B cell (primary cell): ENCODE data around the gene HOXD12.

ENCODE experiments used
- EZH2 ChIP-seq: IDR thresholded peaks from 2 replicates; pipeline ENCODE4 v1.6.1; 2012; ENCODE audit warnings: borderline replicate concordance, low read depth, mild to moderate bottlenecking, moderate library complexity, low read length; ENCODE audit not compliant: insufficient read depth, poor library complexity, severe bottlenecking
- TF ChIP-seq, protein P1 (sequence below): fragments of 200-600 bp; IDR thresholded peaks from one replicate; pipeline ENCODE4 v1.8.0; 2022; ENCODE audit warnings: antibody characterized with exemption, mild to moderate bottlenecking

DNA sequence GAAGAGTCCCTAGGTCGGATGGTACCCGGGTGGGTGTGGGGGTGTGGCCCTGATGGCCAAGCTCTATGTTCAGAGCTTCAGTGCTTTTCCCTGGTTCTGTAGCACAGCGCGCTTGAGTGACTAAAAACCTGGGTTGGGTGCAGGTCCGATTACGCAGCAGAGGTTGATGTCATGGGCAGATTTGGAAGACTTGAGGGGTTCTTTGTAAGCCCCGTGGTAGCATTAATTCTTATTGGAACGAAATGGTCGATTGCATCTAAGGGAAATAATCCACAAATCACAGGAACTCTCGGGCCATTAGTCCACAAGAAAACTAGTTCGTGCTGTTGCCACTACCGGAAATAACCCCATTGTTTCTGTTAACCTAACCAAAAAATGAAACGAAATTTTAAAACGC is 38.9 kb downstream of the HOXD12 start:
- TF ChIP-seq, protein P1, sequence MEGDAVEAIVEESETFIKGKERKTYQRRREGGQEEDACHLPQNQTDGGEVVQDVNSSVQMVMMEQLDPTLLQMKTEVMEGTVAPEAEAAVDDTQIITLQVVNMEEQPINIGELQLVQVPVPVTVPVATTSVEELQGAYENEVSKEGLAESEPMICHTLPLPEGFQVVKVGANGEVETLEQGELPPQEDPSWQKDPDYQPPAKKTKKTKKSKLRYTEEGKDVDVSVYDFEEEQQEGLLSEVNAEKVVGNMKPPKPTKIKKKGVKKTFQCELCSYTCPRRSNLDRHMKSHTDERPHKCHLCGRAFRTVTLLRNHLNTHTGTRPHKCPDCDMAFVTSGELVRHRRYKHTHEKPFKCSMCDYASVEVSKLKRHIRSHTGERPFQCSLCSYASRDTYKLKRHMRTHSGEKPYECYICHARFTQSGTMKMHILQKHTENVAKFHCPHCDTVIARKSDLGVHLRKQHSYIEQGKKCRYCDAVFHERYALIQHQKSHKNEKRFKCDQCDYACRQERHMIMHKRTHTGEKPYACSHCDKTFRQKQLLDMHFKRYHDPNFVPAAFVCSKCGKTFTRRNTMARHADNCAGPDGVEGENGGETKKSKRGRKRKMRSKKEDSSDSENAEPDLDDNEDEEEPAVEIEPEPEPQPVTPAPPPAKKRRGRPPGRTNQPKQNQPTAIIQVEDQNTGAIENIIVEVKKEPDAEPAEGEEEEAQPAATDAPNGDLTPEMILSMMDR: no peak
- TF ChIP-seq EZH2: no peak
